Panc1 (cell line): ENCODE results near the gene DAB2.

Experiments used
- CTCF ChIP-seq: fragments of 450-650 bp; IDR thresholded peaks from 2 replicates; pipeline ENCODE4 v1.5.1; 2017; ENCODE audit warnings: mild to moderate bottlenecking
- POLR2AphosphoS5 ChIP-seq: IDR thresholded peaks from 2 replicates; pipeline ENCODE4 v1.6.1; 2012; ENCODE audit warnings: mild to moderate bottlenecking, low read depth, low read length, moderate library complexity
- SIN3A ChIP-seq: IDR thresholded peaks from 2 replicates; pipeline ENCODE4 v1.6.1; 2012; ENCODE audit warnings: low read depth, mild to moderate bottlenecking, low read length, moderate library complexity, borderline replicate concordance; ENCODE audit not compliant: insufficient read depth
- TCF7L2 ChIP-seq: IDR thresholded peaks from 2 replicates; pipeline ENCODE4 v1.6.1; 2011; ENCODE audit warnings: mild to moderate bottlenecking, low read depth, low read length, inconsistent platforms

GRCh38 chr5:39437467-39437866 lies 12.7 kb upstream of the DAB2 start:
- TF ChIP-seq CTCF, result no peak
- no peak for TF ChIP-seq POLR2AphosphoS5
- no peak for TF ChIP-seq SIN3A
- TF ChIP-seq TCF7L2, result no peak
